ENCODE data around the gene LMCD1. TPM values are rescaled to one million over a fixed set of nuclear protein-coding genes. Genes with fewer than 3 reads are reported as not detected.

LMCD1 gene
- 10 to 100 TPM in 2 of 4 donors, 1 to 10 TPM in 2; 1.6 to 90.8 (median 12.3) TPM for total RNA-seq

GRCh38 chr3:8501371-8502131, at the start of gene LMCD1:
Gene LMCD1 (plus strand): TSS chr3:8501823. CDS start chr3:8501939, 116 bp downstream.
- Histone ChIP-seq H3K36me3 (no peaks in the 10 kb centered on the region), H3K4me3 (peak within 1 kb of the TSS; percentile 45 to 51 (median 47)), H3K9me3 (no peaks in the 10 kb centered on the region), H3K27me3 (no peaks in the 10 kb centered on the region), H3K27ac (peak within 1 kb of the TSS; percentile 49 to 75 (median 69)), H3K4me1 (peaks cover 0 to 6% (median 0%) of the 10 kb centered on the region in 4 donors)
- TF ChIP-seq POLR2A (IDR thresholded peaks at IDR 0.05) (no peak), CTCF (IDR thresholded peaks at IDR 0.05) (peak in 2 of 6 experiments; percentile 37 to 43)
- peak; percentile 81 to 95 (median 93) for DNase-seq

- H3K36me3 ChIP-seq = no peaks in the 10 kb centered on the region
- no peak for TF ChIP-seq POLR2A (IDR thresholded peaks at IDR 0.05)
- no peak for TF ChIP-seq CTCF (IDR thresholded peaks at IDR 0.05)
- DNase-seq = no peak
- no peak overlapping the region for H3K27ac ChIP-seq
- H3K4me3 ChIP-seq = no peak overlapping the region
- no peaks in the 10 kb centered on the region for H3K27me3 ChIP-seq
- no peaks in the 10 kb centered on the region for H3K9me3 ChIP-seq
- no peaks in the 10 kb centered on the region for H3K4me1 ChIP-seq
These were observed 49.5 kb upstream of the LMCD1 start for GRCh38 chr3:8452112-8452511.

GRCh38 chr3:8453153-8453552, 48.5 kb upstream of the LMCD1 start:
- no peak for DNase-seq
- TF ChIP-seq POLR2A (IDR thresholded peaks at IDR 0.05) (no peak), CTCF (IDR thresholded peaks at IDR 0.05) (no peak)
- H3K9me3 ChIP-seq = no peaks in the 10 kb centered on the region
- H3K36me3 ChIP-seq = no peaks in the 10 kb centered on the region
- H3K4me1 ChIP-seq = no peaks in the 10 kb centered on the region
- no peaks in the 10 kb centered on the region for H3K27me3 ChIP-seq
- no peak overlapping the region for H3K27ac ChIP-seq
- H3K4me3 ChIP-seq = no peak overlapping the region

GRCh38 chr3:8455526-8456411, 45.9 kb upstream of the LMCD1 start:
- no peak for TF ChIP-seq POLR2A (IDR thresholded peaks at IDR 0.05)
- no peak for TF ChIP-seq CTCF (IDR thresholded peaks at IDR 0.05)
- DNase-seq = no peak
- H3K36me3 ChIP-seq = no peaks in the 10 kb centered on the region
- H3K27me3 ChIP-seq = no peaks in the 10 kb centered on the region
- H3K27ac ChIP-seq = no peak overlapping the region
- H3K9me3 ChIP-seq = no peaks in the 10 kb centered on the region
- H3K4me3 ChIP-seq = no peak overlapping the region
- H3K4me1 ChIP-seq = no peaks in the 10 kb centered on the region

- TF ChIP-seq CTCF (IDR thresholded peaks at IDR 0.05) (no peak), POLR2A (IDR thresholded peaks at IDR 0.05) (no peak)
- H3K4me1 ChIP-seq = no peaks in the 10 kb centered on the region
- no peaks in the 10 kb centered on the region for H3K36me3 ChIP-seq
- H3K27ac ChIP-seq = no peak overlapping the region
- no peak overlapping the region for H3K4me3 ChIP-seq
- no peak for DNase-seq
- no peaks in the 10 kb centered on the region for H3K9me3 ChIP-seq
- H3K27me3 ChIP-seq = no peaks in the 10 kb centered on the region
These were observed 45.2 kb upstream of the LMCD1 start for GRCh38 chr3:8456412-8456811.
